GM06990 (cell line): ENCODE results near the gene DDX52.

Experiments
- DNase-seq: peaks from one replicate; pipeline ENCODE4 v3.0.0-alpha.2; 2011; ENCODE audit not compliant: insufficient read length; ENCODE audit errors: extremely low read depth
- H3K27me3 ChIP-seq: replicated peaks from 2 replicates; pipeline ENCODE4 v1.6.0; 2011; ENCODE audit warnings: low read length; ENCODE audit not compliant: control insufficient read depth, insufficient read depth
- H3K36me3 ChIP-seq: 2 replicates; pipeline ENCODE4 v1.5.1; 2011; ENCODE audit warnings: low read length; ENCODE audit not compliant: control insufficient read depth, insufficient read depth
- H3K4me3 ChIP-seq: replicated peaks from 2 replicates; pipeline ENCODE4 v1.5.1; 2011; ENCODE audit warnings: low read depth, mild to moderate bottlenecking, control low read depth, low read length
- CTCF ChIP-seq: IDR thresholded peaks from 2 replicates; pipeline ENCODE4 v1.5.1; 2011; ENCODE audit warnings: low read length, control low read depth, mild to moderate bottlenecking, inconsistent platforms; ENCODE audit not compliant: insufficient read depth, poor library complexity, severe bottlenecking

DDX52 gene

DNA sequence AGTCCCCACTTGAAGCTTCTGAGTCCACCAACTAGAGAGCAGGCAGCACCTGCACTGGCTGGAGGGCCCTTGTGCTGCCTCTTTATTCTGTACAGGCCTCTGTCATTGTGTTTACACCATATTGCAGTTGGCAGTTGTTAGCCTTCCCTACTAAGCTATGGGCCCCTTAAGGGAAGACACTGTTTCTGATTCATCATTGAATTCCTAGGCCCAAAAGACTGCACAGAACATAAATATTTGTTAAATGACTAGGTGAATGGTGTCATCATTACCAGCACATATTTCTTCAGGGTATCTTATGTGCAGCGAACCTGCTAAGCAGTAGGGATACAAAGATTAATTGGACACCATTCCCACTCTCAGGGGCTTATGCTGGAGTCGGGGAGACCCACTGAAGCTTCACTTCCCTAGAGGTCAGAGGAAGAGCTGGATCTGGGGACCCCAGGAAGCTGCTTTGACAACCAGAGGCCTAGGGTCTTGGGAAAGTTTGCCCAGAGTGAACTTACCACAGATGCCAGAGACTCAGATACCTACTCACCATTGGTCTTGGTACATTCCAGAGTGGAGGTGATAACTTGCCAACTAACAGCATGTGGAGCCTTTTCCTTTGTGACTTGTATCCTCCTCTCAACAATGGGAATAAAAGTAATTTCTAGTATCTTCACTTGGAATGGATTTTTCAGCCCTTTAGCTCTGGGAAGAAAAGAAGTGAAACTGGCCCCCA lies 28.7 kb upstream of the DDX52 start:
- DNase-seq: no peak
- Histone ChIP-seq H3K27me3 (no peaks in the 10 kb centered on the region), H3K4me3 (no peak overlapping the region), H3K36me3 (no peaks in the 10 kb centered on the region)
- no peak for TF ChIP-seq CTCF

DNA sequence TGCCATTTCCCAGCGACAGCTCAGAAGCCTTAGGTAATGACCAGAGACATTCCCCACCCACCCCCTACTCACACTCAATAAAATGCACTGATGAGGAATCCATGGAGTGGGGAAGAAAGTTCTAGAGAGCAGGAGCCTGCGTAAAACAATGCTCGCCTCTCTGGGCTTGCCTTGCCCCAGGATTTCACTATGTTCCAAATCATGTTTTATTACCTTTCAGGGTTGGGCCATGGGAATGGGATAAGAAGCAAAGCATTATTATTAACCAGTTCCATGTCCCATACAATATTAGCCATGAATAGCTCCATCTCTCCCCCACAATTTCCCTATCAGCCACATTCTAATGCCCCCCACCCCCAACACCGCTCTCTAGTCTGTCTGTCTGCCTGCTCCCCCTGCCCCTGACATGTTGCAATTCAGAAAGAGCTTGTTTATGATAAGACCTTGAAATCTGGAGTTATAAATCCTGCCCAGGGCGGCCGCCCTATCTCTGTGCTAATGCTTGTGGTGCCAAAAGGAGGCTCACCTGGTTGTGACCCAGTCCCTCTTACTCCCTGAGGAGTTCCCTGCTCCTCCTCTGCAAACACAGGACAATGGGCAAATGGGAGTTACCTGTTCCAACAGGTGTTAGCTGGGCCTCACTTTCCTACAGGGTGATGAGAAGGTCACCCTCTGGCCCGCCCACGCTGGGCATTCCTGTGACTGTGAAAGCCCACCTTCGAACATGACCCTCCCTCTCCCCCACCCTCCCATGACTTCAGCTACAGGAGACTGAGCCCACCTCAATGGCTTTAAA lies 28.0 kb upstream of the DDX52 start:
- H3K4me3 ChIP-seq: no peak overlapping the region
- no peak for TF ChIP-seq CTCF
- no peak for DNase-seq
- H3K27me3 ChIP-seq: no peaks in the 10 kb centered on the region
- H3K36me3 ChIP-seq: no peaks in the 10 kb centered on the region

DNA sequence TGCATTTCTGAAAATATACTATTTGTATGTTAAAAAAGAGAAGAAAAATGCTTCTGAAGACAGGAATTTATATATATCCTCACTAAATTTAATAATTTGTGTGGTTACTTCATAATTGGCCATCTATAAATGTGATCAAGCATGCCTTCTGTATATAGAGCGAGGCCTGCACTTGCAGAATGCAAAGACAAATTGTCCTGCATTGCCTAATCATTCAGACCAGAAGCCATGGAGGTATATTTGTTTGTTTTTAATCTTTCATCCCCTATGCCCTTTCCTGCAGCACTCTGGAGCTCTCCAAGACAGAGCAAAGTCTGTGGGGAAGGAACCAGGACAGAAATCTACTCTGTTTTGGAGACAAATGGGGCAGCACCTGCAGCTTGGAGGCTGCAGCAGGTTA lies 23.8 kb upstream of the DDX52 start:
- no peaks in the 10 kb centered on the region for H3K36me3 ChIP-seq
- H3K27me3 ChIP-seq: no peaks in the 10 kb centered on the region
- H3K4me3 ChIP-seq: no peak overlapping the region
- no peak for DNase-seq
- TF ChIP-seq CTCF: no peak

GRCh38 chr17:37664214-37664613 lies 21.0 kb upstream of the DDX52 start:
- no peak for TF ChIP-seq CTCF
- Histone ChIP-seq H3K4me3 (no peak overlapping the region), H3K36me3 (no peaks in the 10 kb centered on the region), H3K27me3 (no peaks in the 10 kb centered on the region)
- no peak for DNase-seq

- no peak for DNase-seq
- H3K4me3 ChIP-seq: no peak overlapping the region
- no peaks in the 10 kb centered on the region for H3K36me3 ChIP-seq
- no peaks in the 10 kb centered on the region for H3K27me3 ChIP-seq
- no peak for TF ChIP-seq CTCF
These were observed 19.1 kb upstream of the DDX52 start for GRCh38 chr17:37662353-37662752.
